ENCODE data around the gene PLB1. TPM values are rescaled to one million over a fixed set of nuclear protein-coding genes. Genes with fewer than 3 reads are reported as not detected.

PLB1 gene
- total RNA-seq, 2 experiments from 2014 or later = not detected

DNA sequence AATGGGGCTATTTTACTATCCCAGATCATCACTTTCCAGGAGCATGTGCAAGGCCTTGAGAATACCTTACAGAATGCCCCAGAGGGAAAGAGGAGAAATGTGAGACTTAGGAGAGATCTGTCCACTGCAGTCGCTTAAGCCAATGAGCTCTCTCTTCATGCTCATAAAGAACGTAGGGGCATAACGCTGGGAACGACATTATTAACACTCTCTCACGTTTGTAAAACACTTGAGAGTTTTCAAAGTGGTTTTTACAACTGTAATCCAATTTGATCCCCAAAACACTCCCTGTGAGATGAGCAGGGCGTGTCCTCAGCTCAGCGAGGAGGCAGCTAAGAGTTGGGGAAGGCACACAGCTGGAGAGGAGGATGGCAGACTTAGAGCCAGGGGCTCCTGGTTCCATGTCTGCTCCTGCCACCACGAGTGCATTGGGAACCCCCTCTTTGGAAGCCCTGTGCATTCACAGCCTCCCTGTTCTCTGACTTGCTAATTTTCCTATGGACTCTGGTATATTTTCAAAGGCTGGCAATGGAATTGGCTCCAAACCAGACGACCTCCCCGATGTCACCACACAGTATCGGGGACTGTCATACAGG lies 97.4 kb downstream of the PLB1 start:
- Histone ChIP-seq H3K27ac (ENCODE audit: low read depth, low read length, poor library complexity, severe bottlenecking) (no peak overlapping the region), H3K4me2 (ENCODE audit: low read length) (no peak overlapping the region), H3K36me3 (ENCODE audit: insufficient read depth, low read length) (no peaks in the 10 kb centered on the region), H3K4me3 (ENCODE audit: low read depth, low read length, poor library complexity, severe bottlenecking) (no peak overlapping the region), H4K20me1 (ENCODE audit: insufficient read depth, low read length) (no peaks in the 10 kb centered on the region), H3K4me1 (ENCODE audit: insufficient read depth, low read length, poor library complexity, severe bottlenecking) (no peaks in the 10 kb centered on the region), H3K79me2 (ENCODE audit: insufficient read depth, low read depth, low read length) (no peaks in the 10 kb centered on the region), H3K9me2 (ENCODE audit: insufficient read depth, low read length) (no peaks in the 10 kb centered on the region), H3K9me3 (ENCODE audit: low read length) (no peaks in the 10 kb centered on the region), H2AFZ (ENCODE audit: low read length) (no peak overlapping the region)
- intact Hi-C loops (cut with micrococcal nuclease; ENCODE audit: unreplicated experiment) = no loop called here
- TF ChIP-seq, protein P1, sequence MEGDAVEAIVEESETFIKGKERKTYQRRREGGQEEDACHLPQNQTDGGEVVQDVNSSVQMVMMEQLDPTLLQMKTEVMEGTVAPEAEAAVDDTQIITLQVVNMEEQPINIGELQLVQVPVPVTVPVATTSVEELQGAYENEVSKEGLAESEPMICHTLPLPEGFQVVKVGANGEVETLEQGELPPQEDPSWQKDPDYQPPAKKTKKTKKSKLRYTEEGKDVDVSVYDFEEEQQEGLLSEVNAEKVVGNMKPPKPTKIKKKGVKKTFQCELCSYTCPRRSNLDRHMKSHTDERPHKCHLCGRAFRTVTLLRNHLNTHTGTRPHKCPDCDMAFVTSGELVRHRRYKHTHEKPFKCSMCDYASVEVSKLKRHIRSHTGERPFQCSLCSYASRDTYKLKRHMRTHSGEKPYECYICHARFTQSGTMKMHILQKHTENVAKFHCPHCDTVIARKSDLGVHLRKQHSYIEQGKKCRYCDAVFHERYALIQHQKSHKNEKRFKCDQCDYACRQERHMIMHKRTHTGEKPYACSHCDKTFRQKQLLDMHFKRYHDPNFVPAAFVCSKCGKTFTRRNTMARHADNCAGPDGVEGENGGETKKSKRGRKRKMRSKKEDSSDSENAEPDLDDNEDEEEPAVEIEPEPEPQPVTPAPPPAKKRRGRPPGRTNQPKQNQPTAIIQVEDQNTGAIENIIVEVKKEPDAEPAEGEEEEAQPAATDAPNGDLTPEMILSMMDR (conservative IDR thresholded peaks at IDR 0.05; ENCODE audit: low read length) = no peak
- no peak for TF ChIP-seq EZH2phosphoT487 (IDR thresholded peaks at IDR 0.05; ENCODE audit: borderline replicate concordance, low read depth, low read length)
- DNase-seq (ENCODE audit: low spot score) = no peak
- CTCF ChIA-PET (ENCODE audit: unreplicated experiment) = interaction anchor here (0.6 kb wide), 1 partner anchor 156 kb away, joined by 5 read pairs; no protein-coding TSS in a partner anchor
- BruUV-seq (replicated peaks) = no TSS peak
- POLR2A ChIA-PET = interaction anchor here (0.5 to 0.6 kb wide), 2 partner anchors 8 to 157 kb away, joined by 4 read pairs; no protein-coding TSS in a partner anchor

DNA sequence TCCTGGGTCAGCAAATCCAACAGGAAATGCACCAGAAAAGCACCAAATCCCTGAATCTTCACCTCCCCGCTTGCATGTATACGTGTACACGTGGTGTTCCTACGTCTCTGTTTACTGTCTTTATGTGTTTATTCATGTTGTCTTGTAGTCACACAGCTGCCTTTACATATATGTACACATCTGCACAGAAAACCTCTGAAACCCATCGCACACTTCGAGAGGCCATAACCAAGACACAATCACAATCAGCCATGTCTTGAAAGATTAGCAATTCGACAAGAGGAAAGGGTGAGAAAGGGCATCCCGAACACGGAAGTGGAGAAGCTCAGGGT lies 98.1 kb downstream of the PLB1 start:
- H3K4me3 ChIP-seq (ENCODE audit: low read depth, low read length, poor library complexity, severe bottlenecking) = no peak overlapping the region
- H3K36me3 ChIP-seq (ENCODE audit: insufficient read depth, low read length) = no peaks in the 10 kb centered on the region
- no peaks in the 10 kb centered on the region for H3K4me1 ChIP-seq (ENCODE audit: insufficient read depth, low read length, poor library complexity, severe bottlenecking)
- ChIA-PET POLR2A (no interaction called here), CTCF (ENCODE audit: unreplicated experiment) (interaction anchor here (1.0 kb wide), 3 partner anchors 15 to 56 kb away, joined by 3 to 4 read pairs (median 3); no protein-coding TSS in a partner anchor)
- H3K79me2 ChIP-seq (ENCODE audit: insufficient read depth, low read depth, low read length) = no peaks in the 10 kb centered on the region
- BruUV-seq (replicated peaks) = no TSS peak
- intact Hi-C loops (cut with micrococcal nuclease; ENCODE audit: unreplicated experiment) = loop anchor here (1.0 kb wide), 1 partner anchor 159 kb away; no protein-coding TSS in a partner anchor
- no peak overlapping the region for H3K4me2 ChIP-seq (ENCODE audit: low read length)
- H3K9me3 ChIP-seq (ENCODE audit: low read length) = no peaks in the 10 kb centered on the region
- H4K20me1 ChIP-seq (ENCODE audit: insufficient read depth, low read length) = no peaks in the 10 kb centered on the region
- no peak for TF ChIP-seq EZH2phosphoT487 (IDR thresholded peaks at IDR 0.05; ENCODE audit: borderline replicate concordance, low read depth, low read length)
- TF ChIP-seq, protein P1 (conservative IDR thresholded peaks at IDR 0.05; ENCODE audit: low read length) = no peak
- DNase-seq (ENCODE audit: low spot score) = no peak
- peak overlapping the region; percentile 53; the same call in 1 of the 2 replicates for H2AFZ ChIP-seq (ENCODE audit: low read length)
- H3K27ac ChIP-seq (ENCODE audit: low read depth, low read length, poor library complexity, severe bottlenecking) = no peak overlapping the region
- H3K9me2 ChIP-seq (ENCODE audit: insufficient read depth, low read length) = no peaks in the 10 kb centered on the region
